Kidney (tissue), 14 donors: ENCODE measurements around the gene CPT1B. TPM values are rescaled to one million over a fixed set of nuclear protein-coding genes. Genes with fewer than 3 reads are reported as not detected.

Experiments
- DNase-seq, 5 donors: peaks; one replicate each; pipeline ENCODE4 v3.0.0-alpha.2; 2013 to 2020
- FAIRE-seq: peaks from 2 replicates; lab custom pipeline; 2012; peaks lifted over from hg19 to GRCh38; lab: Jason Lieb, UNC
- H3K27ac ChIP-seq, 2 donors: one replicate each; pipeline ENCODE4 v1.7.0; 2013; ENCODE audit warnings: low read depth in 2 of 2, low read length in 2 of 2, inconsistent platforms in 1 of 2
- H3K27me3 ChIP-seq: one replicate; pipeline ENCODE4 v1.7.1; 2013; ENCODE audit warnings: low read length, inconsistent platforms; ENCODE audit not compliant: control insufficient read depth, insufficient read depth
- H3K36me3 ChIP-seq, 3 donors: one replicate each; pipeline versions ENCODE4 v1.7.0 to v1.7.1; 2013; ENCODE audit warnings: low read length in 3 of 3, control low read depth in 1 of 3, inconsistent platforms in 1 of 3; ENCODE audit not compliant: insufficient read depth in 3 of 3, control insufficient read depth in 2 of 3
- H3K4me1 ChIP-seq, 3 donors: one replicate each; pipeline versions ENCODE4 v1.7.0 to v1.7.1; 2013; ENCODE audit warnings: low read length in 3 of 3, inconsistent platforms in 1 of 3, low read depth in 1 of 3; ENCODE audit not compliant: control insufficient read depth in 2 of 3, insufficient read depth in 2 of 3
- H3K4me3 ChIP-seq, 3 donors: one replicate each; pipeline versions ENCODE4 v1.7.0 to v1.8.1; 2013; ENCODE audit warnings: low read length in 3 of 3, control low read depth in 1 of 3, inconsistent platforms in 1 of 3
- H3K9ac ChIP-seq, 3 donors: one replicate each; pipeline versions ENCODE4 v1.7.0 to v1.7.1; 2013; ENCODE audit warnings: low read length in 3 of 3, control low read depth in 1 of 3, inconsistent platforms in 1 of 3
- H3K9me3 ChIP-seq, 3 donors: one replicate each; pipeline versions ENCODE4 v1.7.0 to v1.7.1; 2013; ENCODE audit warnings: low read length in 3 of 3, control low read depth in 1 of 3, inconsistent platforms in 1 of 3; ENCODE audit not compliant: control insufficient read depth in 2 of 3, insufficient read depth in 1 of 3
- intact Hi-C: fragments of 100-400 bp; cut with DNase I; formaldehyde crosslinking; loops from one replicate; pipeline ENCODE4 v1.11.1; 2022
- polyA plus RNA-seq: library from polyadenylated mRNA; stranded (reverse); fragments of 350-450 nt; fragmentation: Illumina TruSeq; extraction: RNeasy Lipid Tissue Mini Kit (QIAGEN cat#74804); gene quantifications from one replicate; pipeline ENCODE4 v1.2.3, GENCODE V29; 2014; ENCODE audit warnings: low read depth, low replicate concordance; ENCODE audit not compliant: insufficient read depth
- total RNA-seq: library from RNA; stranded (reverse); fragmentation: NEBNext Ultra II Directional; extraction: Animal tissue kit (Norgen Biotek cat#: 25700); gene quantifications from one replicate; pipeline ENCODE4 v1.2.1, GENCODE V29; 2021
- TF ChIP-seq, protein P1 (sequence below): IDR thresholded peaks from 3 replicates; pipeline ENCODE4 v1.5.1; 2012; ENCODE audit warnings: mild to moderate bottlenecking, moderate library complexity, borderline replicate concordance; ENCODE audit not compliant: insufficient read depth; ENCODE audit errors: extremely low read depth
- donor health status: control.
- donor health status: control.
- donor health status: control.
- donor health status: control.
- donor health status: control.
- donor health status: DM: yes; HTN: yes; CAD: no.
- donor health status: Normal renal cell carcinoma (clear cell type).

The CPT1B gene
- total and polyA plus RNA-seq, 2 donors from 2014 or later = 20.6 to 34.3 TPM

DNA sequence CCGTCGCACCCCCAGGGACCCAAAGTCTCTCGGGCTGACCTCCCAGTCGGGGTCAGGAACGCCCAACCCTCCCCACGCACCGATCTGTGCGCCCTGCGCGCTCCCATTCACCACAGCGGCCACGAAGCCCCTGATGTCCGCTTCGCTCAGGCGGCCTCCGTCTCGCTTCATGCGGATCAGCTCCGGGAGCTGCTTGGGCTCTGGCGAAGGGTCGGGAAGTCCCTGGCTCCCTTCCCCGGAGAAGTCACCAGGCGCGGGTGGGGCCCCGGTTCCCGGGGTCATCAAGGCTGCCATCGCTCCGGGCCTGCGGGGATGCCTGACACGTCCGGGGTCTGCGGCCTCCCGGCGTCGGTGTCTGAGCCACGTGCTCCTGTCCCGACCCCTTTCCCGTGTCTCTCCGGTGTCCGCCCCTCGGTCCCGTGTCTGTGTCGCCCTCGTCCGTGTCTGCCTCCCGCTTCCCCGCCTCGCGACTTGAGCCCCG lies 48.8 kb downstream of the CPT1B start:
- Histone ChIP-seq H3K36me3 (no peaks in the 10 kb centered on the region), H3K27ac (peak overlapping the region; percentile 87 to 96), H3K9ac (peak overlapping the region in 1 of 3 donors; percentile 12), H3K9me3 (no peaks in the 10 kb centered on the region), H3K4me1 (peaks cover 0 to 24% (median 5%) of the 10 kb centered on the region in 3 donors), H3K4me3 (peak overlapping the region in 1 of 3 donors; percentile 45), H3K27me3 (peaks cover 7% of the 10 kb centered on the region)
- FAIRE-seq (no peak), DNase-seq (peak in 2 of 5 donors; percentile 69 to 93)
- TF ChIP-seq, protein P1, sequence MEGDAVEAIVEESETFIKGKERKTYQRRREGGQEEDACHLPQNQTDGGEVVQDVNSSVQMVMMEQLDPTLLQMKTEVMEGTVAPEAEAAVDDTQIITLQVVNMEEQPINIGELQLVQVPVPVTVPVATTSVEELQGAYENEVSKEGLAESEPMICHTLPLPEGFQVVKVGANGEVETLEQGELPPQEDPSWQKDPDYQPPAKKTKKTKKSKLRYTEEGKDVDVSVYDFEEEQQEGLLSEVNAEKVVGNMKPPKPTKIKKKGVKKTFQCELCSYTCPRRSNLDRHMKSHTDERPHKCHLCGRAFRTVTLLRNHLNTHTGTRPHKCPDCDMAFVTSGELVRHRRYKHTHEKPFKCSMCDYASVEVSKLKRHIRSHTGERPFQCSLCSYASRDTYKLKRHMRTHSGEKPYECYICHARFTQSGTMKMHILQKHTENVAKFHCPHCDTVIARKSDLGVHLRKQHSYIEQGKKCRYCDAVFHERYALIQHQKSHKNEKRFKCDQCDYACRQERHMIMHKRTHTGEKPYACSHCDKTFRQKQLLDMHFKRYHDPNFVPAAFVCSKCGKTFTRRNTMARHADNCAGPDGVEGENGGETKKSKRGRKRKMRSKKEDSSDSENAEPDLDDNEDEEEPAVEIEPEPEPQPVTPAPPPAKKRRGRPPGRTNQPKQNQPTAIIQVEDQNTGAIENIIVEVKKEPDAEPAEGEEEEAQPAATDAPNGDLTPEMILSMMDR = no peak
- intact Hi-C loops = no loop called here

DNA sequence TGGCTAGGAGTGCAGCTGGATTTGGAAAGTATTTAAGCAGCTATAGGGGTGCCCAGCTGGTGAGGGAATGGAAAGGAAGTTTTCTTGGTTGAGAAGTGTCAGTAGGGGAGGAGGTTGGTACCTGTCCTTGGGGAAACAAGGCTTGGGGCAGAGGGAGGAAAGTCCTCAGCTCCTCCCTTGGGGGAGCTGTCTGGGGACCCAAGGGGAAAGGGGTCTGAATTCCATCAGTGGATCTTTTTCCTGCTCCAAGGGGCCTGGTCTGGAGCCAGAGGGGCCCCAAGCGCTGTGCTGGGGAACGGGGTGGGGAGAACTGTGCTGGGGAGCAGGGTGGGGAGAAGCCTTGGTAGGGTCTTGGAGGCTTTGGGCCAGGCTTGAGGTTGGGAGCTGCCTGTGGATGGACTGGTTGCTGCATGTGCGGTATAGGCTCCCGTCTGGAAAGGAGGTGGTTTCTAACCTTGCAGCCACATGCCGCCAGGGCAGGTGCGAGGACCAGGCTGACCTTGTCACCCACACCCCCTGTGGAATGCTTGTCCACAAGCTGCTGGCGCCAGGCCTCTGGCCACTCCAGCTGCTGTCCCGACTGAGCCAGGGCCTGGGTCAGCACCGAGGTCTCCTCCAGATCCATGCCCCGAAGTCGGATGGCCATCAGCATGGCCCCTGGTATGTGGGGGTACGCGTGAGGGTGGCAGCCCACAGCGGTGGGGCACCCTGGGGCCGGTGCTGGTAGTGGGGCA lies 49.4 kb downstream of the CPT1B start:
- Histone ChIP-seq H3K4me1 (peaks cover 0 to 28% (median 11%) of the 10 kb centered on the region in 3 donors), H3K36me3 (no peaks in the 10 kb centered on the region), H3K4me3 (peak overlapping the region in 1 of 3 donors; percentile 45), H3K27me3 (peaks cover 7% of the 10 kb centered on the region), H3K9me3 (no peaks in the 10 kb centered on the region), H3K27ac (peak overlapping the region; percentile 87 to 96), H3K9ac (peak overlapping the region in 1 of 3 donors; percentile 12)
- intact Hi-C loops = no loop called here
- TF ChIP-seq, protein P1 = no peak
- DNase-seq (peak in 1 of 5 donors; percentile 58), FAIRE-seq (no peak)

DNA sequence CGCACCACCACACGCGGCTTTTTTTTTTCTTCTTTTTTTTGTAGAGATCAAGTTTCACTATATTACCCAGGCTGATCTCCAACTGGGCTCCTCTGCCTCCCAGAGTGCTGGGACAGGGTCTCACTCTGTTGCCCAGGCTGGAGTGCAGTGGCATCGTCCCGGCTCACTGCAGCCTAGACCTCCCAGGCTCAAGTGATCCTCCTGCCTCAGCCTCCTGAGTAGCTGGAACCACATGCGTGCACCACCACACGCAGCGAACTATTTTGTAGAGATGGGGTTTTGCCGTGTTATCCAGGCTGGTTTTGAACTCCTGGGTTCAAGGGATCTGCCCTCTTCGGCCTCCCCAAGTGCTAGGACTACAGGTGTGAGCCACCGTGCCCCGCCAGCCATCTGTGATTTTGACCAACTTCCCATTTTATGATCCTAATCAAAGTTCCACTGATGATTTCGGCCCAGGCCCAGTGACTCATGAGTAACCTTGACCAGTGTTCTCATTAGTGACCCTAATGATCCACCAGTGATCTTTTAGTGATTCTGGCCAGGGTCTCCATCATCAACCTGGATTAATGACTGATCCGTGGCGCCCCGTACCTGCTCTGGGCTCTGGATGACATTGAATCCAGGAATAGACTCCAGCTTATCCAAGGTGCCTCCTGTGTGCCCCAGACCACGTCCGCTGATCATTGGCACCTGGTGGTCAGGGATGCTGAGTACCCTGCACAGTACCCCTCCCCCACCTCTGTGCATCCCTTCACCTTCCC lies 50.1 kb downstream of the CPT1B start:
- FAIRE-seq = no peak
- H3K36me3 ChIP-seq = peaks cover 0 to 6% (median 0%) of the 10 kb centered on the region in 3 donors
- peaks cover 0 to 28% (median 11%) of the 10 kb centered on the region in 3 donors for H3K4me1 ChIP-seq
- H3K9me3 ChIP-seq = no peaks in the 10 kb centered on the region
- H3K9ac ChIP-seq = no peak overlapping the region
- no peak overlapping the region for H3K4me3 ChIP-seq
- TF ChIP-seq, protein P1 = no peak
- intact Hi-C loops = no loop called here
- no peak overlapping the region for H3K27ac ChIP-seq
- peaks cover 7% of the 10 kb centered on the region for H3K27me3 ChIP-seq
- peak in 1 of 5 donors; percentile 58 for DNase-seq
